Astrocyte (in vitro differentiated cells and primary cell): ENCODE measurements around the gene DDC. TPM values are rescaled to one million over a fixed set of nuclear protein-coding genes. Genes with fewer than 3 reads are reported as not detected.

Experiments
- DNase-seq: peaks from one replicate; pipeline ENCODE4 v3.0.0-alpha.2; 2010; ENCODE audit warnings: low read depth
- FAIRE-seq: peaks from 2 replicates; lab custom pipeline; 2011; peaks lifted over from hg19 to GRCh38; lab: Jason Lieb, UNC
- H2AFZ ChIP-seq: 2 replicates; pipeline ENCODE4 v1.6.0; 2012; ENCODE audit warnings: low read depth, low read length, inconsistent platforms
- H3K27ac ChIP-seq: 2 replicates; pipeline ENCODE4 v1.5.1; 2011; ENCODE audit warnings: low read depth, low read length, inconsistent platforms
- H3K27me3 ChIP-seq: 2 replicates; pipeline ENCODE4 v1.6.0; 2011; ENCODE audit warnings: low read length, inconsistent platforms; ENCODE audit not compliant: insufficient read depth
- H3K36me3 ChIP-seq: 2 replicates; pipeline ENCODE4 v1.5.1; 2011; ENCODE audit warnings: low read length, inconsistent platforms; ENCODE audit not compliant: insufficient read depth
- H3K4me1 ChIP-seq: 2 replicates; pipeline ENCODE4 v1.5.1; 2011; ENCODE audit warnings: low read length, inconsistent platforms; ENCODE audit not compliant: insufficient read depth
- H3K4me2 ChIP-seq: 2 replicates; pipeline ENCODE4 v1.6.0; 2012; ENCODE audit warnings: low read length, inconsistent platforms
- H3K4me3 ChIP-seq: 2 replicates; pipeline ENCODE4 v1.5.1; 2011; ENCODE audit warnings: low read depth, mild to moderate bottlenecking, low read length, inconsistent platforms; ENCODE audit not compliant: insufficient read depth
- H3K79me2 ChIP-seq: 2 replicates; pipeline ENCODE4 v1.6.0; 2012; ENCODE audit warnings: mild to moderate bottlenecking, low read length, inconsistent platforms; ENCODE audit not compliant: insufficient read depth
- H3K9ac ChIP-seq: 2 replicates; pipeline ENCODE4 v1.6.0; 2012; ENCODE audit warnings: mild to moderate bottlenecking, low read length, inconsistent platforms
- H3K9me3 ChIP-seq: 2 replicates; pipeline ENCODE4 v1.5.1; 2012; ENCODE audit warnings: low read depth, mild to moderate bottlenecking, low read length, inconsistent platforms; ENCODE audit not compliant: insufficient read depth
- H4K20me1 ChIP-seq: 2 replicates; pipeline ENCODE4 v1.6.0; 2012; ENCODE audit warnings: low read length, inconsistent platforms; ENCODE audit not compliant: insufficient read depth
- H3K27ac Mint-ChIP-seq: one replicate; pipeline ENCODE4 v1.8.0; 2021; ENCODE audit warnings: mild to moderate bottlenecking, mixed read lengths; ENCODE audit not compliant: unreplicated experiment
- H3K27me3 Mint-ChIP-seq: one replicate; pipeline ENCODE4 v1.8.0; 2021; ENCODE audit warnings: low read depth, mixed read lengths; ENCODE audit not compliant: unreplicated experiment
- H3K36me3 Mint-ChIP-seq: one replicate; pipeline ENCODE4 v1.8.0; 2021; ENCODE audit warnings: low read depth, mixed read lengths; ENCODE audit not compliant: unreplicated experiment
- H3K4me1 Mint-ChIP-seq: one replicate; pipeline ENCODE4 v1.8.0; 2021; ENCODE audit warnings: low read depth, mixed read lengths; ENCODE audit not compliant: unreplicated experiment
- H3K4me3 Mint-ChIP-seq: one replicate; pipeline ENCODE4 v1.8.0; 2021; ENCODE audit warnings: mild to moderate bottlenecking, moderate library complexity, mixed read lengths; ENCODE audit not compliant: unreplicated experiment
- H3K9me3 Mint-ChIP-seq: one replicate; pipeline ENCODE4 v1.8.0; 2021; ENCODE audit warnings: mild to moderate bottlenecking, mixed read lengths; ENCODE audit not compliant: unreplicated experiment
- CTCF ChIP-seq: IDR thresholded peaks from 2 replicates; pipeline ENCODE4 v1.5.1; 2011; ENCODE audit warnings: low read depth, mild to moderate bottlenecking, inconsistent platforms, low read length, moderate library complexity; ENCODE audit not compliant: insufficient read depth
- EZH2 ChIP-seq: IDR thresholded peaks from 2 replicates; pipeline ENCODE4 v1.6.1; 2012; ENCODE audit warnings: mild to moderate bottlenecking, low read length, inconsistent platforms; ENCODE audit not compliant: insufficient read depth
- total RNA-seq: library from RNA; stranded (reverse); gene quantifications from 2 replicates; pipeline ENCODE4 v1.2.1, GENCODE V29; 2021

Gene DDC
- total RNA-seq, 1 donor from 2014 or later, result not detected

- DNase-seq (peak; percentile 99), FAIRE-seq (peak; percentile 94)
- Histone ChIP-seq H3K79me2 (no peaks in the 10 kb centered on the region), H3K36me3 (no peaks in the 10 kb centered on the region), H3K4me1 (peaks cover 26% of the 10 kb centered on the region), H3K9ac (peak overlapping the region; percentile 59), H3K27me3 (no peaks in the 10 kb centered on the region), H2AFZ (peak overlapping the region; percentile 68), H3K4me3 (no peak overlapping the region), H4K20me1 (no peaks in the 10 kb centered on the region), H3K4me2 (peak overlapping the region; percentile 76), H3K27ac (peak overlapping the region; percentile 81), H3K9me3 (no peaks in the 10 kb centered on the region)
- Mint-ChIP-seq H3K36me3 (no peaks in the 10 kb centered on the region), H3K9me3 (no peaks in the 10 kb centered on the region), H3K4me1 (peaks cover 25% of the 10 kb centered on the region), H3K27ac (peak overlapping the region; percentile 98), H3K4me3 (no peak overlapping the region), H3K27me3 (peaks cover 16% of the 10 kb centered on the region)
- no peak for TF ChIP-seq CTCF
- no peak for TF ChIP-seq EZH2
Observed at GRCh38 chr7:50534690-50535290, 30.4 kb downstream of the DDC start.

- H3K36me3 Mint-ChIP-seq, result no peaks in the 10 kb centered on the region
- no peaks in the 10 kb centered on the region for H3K9me3 Mint-ChIP-seq
Observed at GRCh38 chr7:50533866-50534265, 31.3 kb downstream of the DDC start.

More at GRCh38 chr7:50533866-50534265, 31.3 kb downstream of the DDC start:
- TF ChIP-seq CTCF (no peak), EZH2 (no peak)
- H3K79me2 ChIP-seq, result no peaks in the 10 kb centered on the region
- H3K4me1 ChIP-seq, result peaks cover 26% of the 10 kb centered on the region
- H3K9me3 ChIP-seq, result no peaks in the 10 kb centered on the region
- peak overlapping the region; percentile 98 for H3K27ac Mint-ChIP-seq
- peaks cover 12% of the 10 kb centered on the region for H3K27me3 Mint-ChIP-seq
- DNase-seq (no peak), FAIRE-seq (no peak)
- no peaks in the 10 kb centered on the region for H4K20me1 ChIP-seq
- H2AFZ ChIP-seq, result no peak overlapping the region
- no peak overlapping the region for H3K27ac ChIP-seq
- H3K4me2 ChIP-seq, result no peak overlapping the region
- H3K4me3 ChIP-seq, result no peak overlapping the region
- peak overlapping the region; percentile 59 for H3K9ac ChIP-seq
- H3K36me3 ChIP-seq, result no peaks in the 10 kb centered on the region
- no peaks in the 10 kb centered on the region for H3K27me3 ChIP-seq
- peaks cover 25% of the 10 kb centered on the region for H3K4me1 Mint-ChIP-seq
- H3K4me3 Mint-ChIP-seq, result no peak overlapping the region
